ENCODE results near the gene CACFD1. TPM values are rescaled to one million over a fixed set of nuclear protein-coding genes. Genes with fewer than 3 reads are reported as not detected.

CACFD1 gene
- total and polyA plus RNA-seq, 8 donors, result 17.7 to 48.4 (median 26.1) TPM

DNA sequence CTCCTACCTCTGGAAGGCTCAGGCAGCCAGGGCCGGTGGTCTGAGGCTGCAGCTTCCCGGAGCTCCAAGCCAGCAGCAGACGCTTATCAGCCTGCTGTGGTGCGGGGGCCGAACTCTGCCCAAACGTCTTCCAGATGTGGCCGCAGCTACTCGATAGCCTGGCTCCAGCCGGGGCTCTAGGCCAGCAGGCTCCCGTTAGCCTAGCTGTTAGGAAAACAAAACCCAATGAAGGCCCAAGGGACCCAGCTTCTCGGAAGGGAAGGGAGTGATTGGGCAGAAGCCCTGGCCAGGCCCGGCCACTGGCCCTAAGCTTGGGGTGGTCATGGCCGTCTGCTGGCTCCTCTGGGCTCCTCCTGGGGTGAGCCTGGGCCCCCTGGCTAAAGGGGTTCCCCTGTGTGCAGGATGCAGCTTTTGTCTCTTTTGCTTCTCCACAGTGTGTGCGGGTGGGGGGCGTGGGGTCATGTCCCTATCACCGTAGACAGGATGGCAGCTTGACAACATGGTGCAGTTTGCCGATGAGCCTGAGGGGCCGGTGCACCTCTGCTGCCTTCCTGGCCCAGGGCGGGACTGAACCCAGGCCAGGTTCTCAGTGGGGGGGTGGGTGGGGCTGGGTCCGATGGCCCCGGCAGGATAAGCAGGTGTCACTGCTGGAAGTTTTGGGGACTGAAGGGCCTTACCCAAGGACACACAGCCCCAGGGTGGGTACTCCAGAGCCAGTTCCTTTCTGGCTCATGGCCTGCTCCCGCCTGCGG, 46.3 kb downstream of the CACFD1 start:
- intact Hi-C loops (cut with DNase I), result no loop called here
- Histone ChIP-seq H3K4me1 (peaks cover 19 to 23% of the 10 kb centered on the region in 2 donors), H3K36me3 (no peaks in the 10 kb centered on the region), H3K27me3 (peaks cover 0 to 14% of the 10 kb centered on the region in 2 donors), H3K27ac (no peak overlapping the region), H3K9me3 (peaks cover 0 to 18% of the 10 kb centered on the region in 2 donors), H3K4me3 (no peak overlapping the region)
- no peak for TF ChIP-seq CTCF (IDR thresholded peaks at IDR 0.05)
- DNase-seq (peak in 1 of 4 donors; percentile 76), ATAC-seq (peak; percentile 25)

- peaks cover 0 to 14% of the 10 kb centered on the region in 2 donors for H3K9me3 ChIP-seq
- no peak overlapping the region for H3K4me3 ChIP-seq
- ATAC-seq, result peak; percentile 59
- no peaks in the 10 kb centered on the region for H3K36me3 ChIP-seq
- H3K4me1 ChIP-seq, result peaks cover 19 to 23% of the 10 kb centered on the region in 2 donors
- DNase-seq, result peak in 2 of 4 donors; percentile 54 to 82
- H3K27ac ChIP-seq, result peak overlapping the region in 1 of 2 donors; percentile 20
- no peak for TF ChIP-seq CTCF (IDR thresholded peaks at IDR 0.05)
- H3K27me3 ChIP-seq, result peaks cover 0 to 14% of the 10 kb centered on the region in 2 donors
- intact Hi-C loops (cut with DNase I), result no loop called here
Observed at GRCh38 chr9:133506653-133507038, 46.9 kb downstream of the CACFD1 start.

DNA sequence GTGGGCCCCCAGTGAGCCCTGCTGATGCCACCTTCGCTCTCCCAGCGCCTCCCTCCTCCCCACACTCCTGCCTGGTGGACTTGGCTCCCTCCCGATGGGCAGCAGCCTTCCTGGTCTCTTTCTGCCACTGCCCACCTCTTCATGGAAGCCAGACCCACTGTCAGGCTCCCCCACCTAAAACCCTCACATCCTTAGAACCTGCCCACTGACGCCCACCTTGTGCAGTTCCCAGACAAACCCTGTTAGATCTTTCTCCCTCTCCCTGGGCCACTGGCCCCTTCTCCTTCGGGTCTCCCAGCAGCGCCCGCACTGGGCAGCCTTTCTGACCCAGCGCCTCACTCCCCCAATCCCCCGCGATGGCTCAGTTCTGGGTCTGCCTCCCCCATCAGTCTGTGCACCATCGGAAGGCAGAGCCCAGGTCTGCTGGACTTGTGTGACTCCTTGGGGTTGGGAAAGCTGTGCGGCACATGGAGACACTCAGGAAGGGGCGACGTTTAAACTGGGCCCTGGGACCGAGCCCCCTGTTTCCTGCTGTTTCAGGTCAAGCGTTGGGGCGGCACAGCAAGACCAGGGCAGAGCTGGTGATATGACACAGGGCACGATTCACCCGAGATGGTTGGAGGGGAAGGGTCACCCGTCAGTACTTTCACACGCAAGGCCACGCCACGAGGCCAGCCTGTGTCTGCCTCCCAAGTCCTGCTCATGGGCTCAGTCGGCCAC, 47.6 kb downstream of the CACFD1 start:
- Histone ChIP-seq H3K9me3 (peaks cover 0 to 6% of the 10 kb centered on the region in 2 donors), H3K4me3 (no peak overlapping the region), H3K4me1 (peaks cover 19 to 23% of the 10 kb centered on the region in 2 donors), H3K27me3 (peaks cover 0 to 14% of the 10 kb centered on the region in 2 donors), H3K36me3 (no peaks in the 10 kb centered on the region), H3K27ac (peak overlapping the region in 1 of 2 donors; percentile 20)
- intact Hi-C loops (cut with DNase I), result no loop called here
- peak in 1 of 4 donors; percentile 61 for DNase-seq
- ATAC-seq, result no peak
- no peak for TF ChIP-seq CTCF (IDR thresholded peaks at IDR 0.05)

DNA sequence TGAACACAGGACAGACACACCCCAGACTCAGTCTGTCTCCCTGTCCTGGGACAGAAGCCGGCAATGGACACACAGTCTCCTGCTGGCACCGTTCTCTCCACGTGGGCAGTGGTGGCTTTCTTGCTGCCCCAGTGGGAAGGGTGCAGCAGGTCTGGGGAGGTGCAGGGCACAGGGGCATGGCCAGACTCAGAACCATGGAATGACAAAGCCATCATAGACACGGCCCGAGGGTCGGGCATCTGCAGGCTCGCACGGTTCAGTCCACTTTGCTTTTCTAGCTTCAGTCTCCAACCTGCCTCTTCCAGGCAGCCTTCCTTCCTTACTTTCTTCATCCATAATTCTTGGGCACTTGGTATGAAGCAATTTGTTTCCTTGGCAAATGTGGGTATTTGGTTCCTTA, 48.3 kb downstream of the CACFD1 start:
- Histone ChIP-seq H3K36me3 (no peaks in the 10 kb centered on the region), H3K4me1 (peaks cover 19 to 23% of the 10 kb centered on the region in 2 donors), H3K4me3 (no peak overlapping the region), H3K9me3 (no peaks in the 10 kb centered on the region), H3K27me3 (peaks cover 0 to 14% of the 10 kb centered on the region in 2 donors), H3K27ac (no peak overlapping the region)
- peak in 1 of 4 donors; percentile 49 for DNase-seq
- TF ChIP-seq CTCF (IDR thresholded peaks at IDR 0.05), result no peak
- intact Hi-C loops (cut with DNase I), result no loop called here
- ATAC-seq, result no peak
